ENCODE measurements around the gene SLC6A13.

DNA sequence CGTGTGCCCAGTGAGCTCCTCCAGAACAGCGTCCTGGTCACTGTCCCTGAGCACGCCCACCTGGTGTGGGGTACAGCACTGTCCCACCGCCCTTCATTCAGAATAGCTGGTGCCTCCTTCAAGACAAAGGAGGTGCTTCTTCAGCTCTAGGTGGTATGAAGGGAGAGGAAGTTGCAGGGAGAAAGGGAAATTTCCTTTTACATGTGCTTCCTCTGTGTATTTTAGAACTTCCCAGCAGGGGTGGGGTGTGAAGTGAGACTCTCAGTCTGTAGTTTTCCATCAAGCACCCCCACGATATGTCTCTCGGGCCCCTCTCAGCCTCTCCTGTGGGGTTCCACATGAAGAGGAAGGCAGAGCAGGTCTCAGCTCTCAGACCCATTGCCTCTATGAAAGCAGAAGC is 47.5 kb downstream of the SLC6A13 start:
- TF ChIP-seq, protein P1, sequence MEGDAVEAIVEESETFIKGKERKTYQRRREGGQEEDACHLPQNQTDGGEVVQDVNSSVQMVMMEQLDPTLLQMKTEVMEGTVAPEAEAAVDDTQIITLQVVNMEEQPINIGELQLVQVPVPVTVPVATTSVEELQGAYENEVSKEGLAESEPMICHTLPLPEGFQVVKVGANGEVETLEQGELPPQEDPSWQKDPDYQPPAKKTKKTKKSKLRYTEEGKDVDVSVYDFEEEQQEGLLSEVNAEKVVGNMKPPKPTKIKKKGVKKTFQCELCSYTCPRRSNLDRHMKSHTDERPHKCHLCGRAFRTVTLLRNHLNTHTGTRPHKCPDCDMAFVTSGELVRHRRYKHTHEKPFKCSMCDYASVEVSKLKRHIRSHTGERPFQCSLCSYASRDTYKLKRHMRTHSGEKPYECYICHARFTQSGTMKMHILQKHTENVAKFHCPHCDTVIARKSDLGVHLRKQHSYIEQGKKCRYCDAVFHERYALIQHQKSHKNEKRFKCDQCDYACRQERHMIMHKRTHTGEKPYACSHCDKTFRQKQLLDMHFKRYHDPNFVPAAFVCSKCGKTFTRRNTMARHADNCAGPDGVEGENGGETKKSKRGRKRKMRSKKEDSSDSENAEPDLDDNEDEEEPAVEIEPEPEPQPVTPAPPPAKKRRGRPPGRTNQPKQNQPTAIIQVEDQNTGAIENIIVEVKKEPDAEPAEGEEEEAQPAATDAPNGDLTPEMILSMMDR (IDR thresholded peaks at IDR 0.05): no peak
- TF ChIP-seq POLR2AphosphoS5 (IDR thresholded peaks at IDR 0.05) (no peak), POLR2A (IDR thresholded peaks at IDR 0.05) (no peak), EP300 (IDR thresholded peaks at IDR 0.05) (no peak)
